H1 (cell line): ENCODE data around the gene TSSK6. TPM values are rescaled to one million over a fixed set of nuclear protein-coding genes. Genes with fewer than 3 reads are reported as not detected.

Experiments used
- ATF2 ChIP-seq: IDR thresholded peaks from 2 replicates; pipeline ENCODE4 v1.6.1; 2012; ENCODE audit warnings: low read length, inconsistent platforms
- GTF2F1 ChIP-seq: IDR thresholded peaks from 2 replicates; pipeline ENCODE4 v1.6.1; 2012; ENCODE audit warnings: low read depth, low read length, improper control_type of control experiment, borderline replicate concordance
- JUND ChIP-seq: IDR thresholded peaks from 2 replicates; pipeline ENCODE4 v1.6.1; 2011; ENCODE audit warnings: mild to moderate bottlenecking, improper control_type of control experiment, low read length
- SUZ12 ChIP-seq: fragments of 200-600 bp; sonication (generic); IDR thresholded peaks from 2 replicates; pipeline ENCODE4 v1.6.1; 2012; ENCODE audit warnings: mild to moderate bottlenecking, inconsistent platforms, low read length, moderate library complexity, mixed read lengths
- USF2 ChIP-seq: IDR thresholded peaks from 2 replicates; pipeline ENCODE4 v1.6.1; 2011; ENCODE audit warnings: low read length, improper control_type of control experiment
- polyA plus RNA-seq, 7 experiments: library from polyadenylated mRNA; depleted of rRNA in 3 of 7; stranded (reverse) in 5 of 7; unstranded in 2 of 7; fragments of >200 nt in 5 of 7; fragments of 200-250 nt in 2 of 7; gene quantifications; 1 replicate in 5 of 7; 2 replicates in 1 of 7; 4 replicates in 1 of 7; pipeline versions ENCODE4 v1.2.1 to v1.2.3, GENCODE V29; 2011 to 2013; ENCODE audit warnings: missing spikeins in 2 of 7, mixed read lengths in 2 of 7
- total RNA-seq: library from RNA; stranded (reverse); fragmentation: NEBNext Ultra II Directional; extraction: Animal tissue kit (Norgen Biotek cat#: 25700); gene quantifications from 2 replicates; pipeline ENCODE4 v1.2.1, GENCODE V29; 2021

The TSSK6 gene
- total and polyA plus RNA-seq, 2 of the 8 experiments (the other 6 are each of a cell fraction or from before 2014, with no cell fraction given) = 3.6 to 7.8 TPM

- TF ChIP-seq USF2 (no peak), JUND (no peak), ATF2 (no peak), SUZ12 (no peak), GTF2F1 (no peak)
Measured at GRCh38 chr19:19510432-19510831, 4.9 kb downstream of the TSSK6 start (continued).
